SK-N-SH (cell line): Measurements from ENCODE around the gene PDIK1L. TPM values are rescaled to one million over a fixed set of nuclear protein-coding genes. Genes with fewer than 3 reads are reported as not detected.

Experiments
- CTCF ChIA-PET: fragments of 300-600, 350-600 bp; formaldehyde crosslinking; extraction: SDS; loops from one replicate; lab custom pipeline; 2021; lab: Yijun Ruan, JAX
- POLR2A ChIA-PET: fragments of 350-600 bp; sonication (Branson Sonifier 250); formaldehyde crosslinking; extraction: SDS; loops from one replicate; lab custom pipeline; 2020; ENCODE audit warnings: antibody characterized with exemption, inconsistent platforms; lab: Yijun Ruan, JAX
- DNase-seq: peaks from one replicate; pipeline ENCODE4 v3.0.0; 2012
- H2AFZ ChIP-seq: fragments of 200-600 bp; sonication (generic); 2 replicates; pipeline ENCODE4 v1.8.1; 2016; ENCODE audit warnings: antibody characterized with exemption, mild to moderate bottlenecking, low read depth
- H3F3A ChIP-seq: fragments of 200-600 bp; sonication (generic); replicated peaks from 2 replicates; pipeline ENCODE3; 2016; ENCODE audit warnings: antibody characterized with exemption, mild to moderate bottlenecking; ENCODE audit not compliant: insufficient read depth
- H3K27ac ChIP-seq, 2 experiments: fragments of 200-500 bp in 1 of 2; fragments of 200-600 bp in 1 of 2; sonication (Bioruptor generic) in 1 of 2; sonication (generic), shearing (Covaris generic) in 1 of 2; 2 replicates each; pipeline versions ENCODE4 v1.5.1 to v1.6.1; 2014 to 2016; ENCODE audit warnings: low read depth in 2 of 2, inconsistent platforms in 1 of 2, low read length in 1 of 2, mild to moderate bottlenecking in 1 of 2, mixed read lengths in 1 of 2
- H3K27me3 ChIP-seq: fragments of 200-600 bp; sonication (generic), shearing (Covaris generic); 2 replicates; pipeline ENCODE4 v1.6.1; 2016; ENCODE audit warnings: mixed run types; ENCODE audit not compliant: insufficient read depth
- H3K36me3 ChIP-seq, 2 experiments: fragments of 200-500 bp in 1 of 2; fragments of 200-600 bp in 1 of 2; sonication (Bioruptor generic) in 1 of 2; sonication (generic) in 1 of 2; replicated peaks in 1 of 2; 2 replicates each; pipeline versions ENCODE3 to v1.5.1; 2014 to 2016; ENCODE audit warnings: low read length in 1 of 2, mild to moderate bottlenecking in 1 of 2; ENCODE audit not compliant: insufficient read depth in 2 of 2, control insufficient read depth in 1 of 2
- H3K4me1 ChIP-seq, 2 experiments: fragments of 200-500 bp in 1 of 2; fragments of 200-600 bp in 1 of 2; sonication (Bioruptor generic) in 1 of 2; sonication (generic), shearing (Covaris generic) in 1 of 2; 2 replicates each; pipeline versions ENCODE4 v1.5.1 to v1.6.1; 2014 to 2016; ENCODE audit warnings: low read depth in 1 of 2, low read length in 1 of 2, mixed run types in 1 of 2; ENCODE audit not compliant: insufficient read depth in 2 of 2, control insufficient read depth in 1 of 2
- H3K4me2 ChIP-seq: fragments of 200-600 bp; sonication (generic), shearing (Covaris generic); 2 replicates; pipeline ENCODE4 v1.6.1; 2017; ENCODE audit warnings: mixed run types
- H3K4me3 ChIP-seq, 2 experiments: fragments of 200-500 bp in 1 of 2; fragments of 200-600 bp in 1 of 2; sonication (Bioruptor generic) in 1 of 2; sonication (generic), shearing (Covaris generic) in 1 of 2; 2 replicates each; pipeline versions ENCODE4 v1.5.1 to v1.8.1; 2014 to 2016; ENCODE audit warnings: low read depth in 2 of 2, inconsistent platforms in 1 of 2, low read length in 1 of 2, mild to moderate bottlenecking in 1 of 2, mixed read lengths in 1 of 2, moderate library complexity in 1 of 2
- H3K79me2 ChIP-seq: fragments of 200-600 bp; sonication (generic); 2 replicates; pipeline ENCODE4 v1.8.1; 2017; ENCODE audit warnings: mild to moderate bottlenecking; ENCODE audit not compliant: insufficient read depth
- H3K9ac ChIP-seq: fragments of 200-600 bp; sonication (generic); 2 replicates; pipeline ENCODE4 v1.6.1; 2017; ENCODE audit warnings: mixed run types
- H3K9me2 ChIP-seq: fragments of 200-600 bp; sonication (generic); 2 replicates; pipeline ENCODE4 v1.6.1; 2017; ENCODE audit warnings: mixed run types
- H3K9me3 ChIP-seq: fragments of 200-600 bp; sonication (generic); 2 replicates; pipeline ENCODE4 v1.6.1; 2017; ENCODE audit warnings: mixed run types, mild to moderate bottlenecking, moderate library complexity
- H4K20me1 ChIP-seq: fragments of 200-600 bp; sonication (generic); 2 replicates; pipeline ENCODE4 v1.6.1; 2017; ENCODE audit warnings: mild to moderate bottlenecking, mixed run types; ENCODE audit not compliant: insufficient read depth
- EZH2phosphoT487 ChIP-seq: fragments of 200-600 bp; sonication (generic); IDR thresholded peaks from 2 replicates; pipeline ENCODE4 v1.6.1; 2017; ENCODE audit warnings: low read depth, mixed run types, mild to moderate bottlenecking, antibody characterized with exemption, moderate library complexity, borderline replicate concordance
- GATA2 ChIP-seq: sonication (generic); formaldehyde crosslinking; IDR thresholded peaks from 2 replicates; pipeline ENCODE4 v1.5.0; 2020; ENCODE audit warnings: mild to moderate bottlenecking, missing genetic modification reagents
- IRF3 ChIP-seq: fragments of 150-350 bp; IDR thresholded peaks from 2 replicates; pipeline ENCODE4 v1.6.1; 2016; ENCODE audit warnings: mild to moderate bottlenecking, low read depth, low read length
- JUND ChIP-seq: IDR thresholded peaks from 2 replicates; pipeline ENCODE4 v1.4.0; 2012
- MEF2A ChIP-seq: IDR thresholded peaks from 2 replicates; pipeline ENCODE4 v1.4.0; 2012; ENCODE audit warnings: low read depth, borderline replicate concordance
- NFIC ChIP-seq: IDR thresholded peaks from 2 replicates; pipeline ENCODE4 v1.4.0; 2012; ENCODE audit warnings: borderline replicate concordance
- NRF1 ChIP-seq: IDR thresholded peaks from 2 replicates; pipeline ENCODE4 v1.6.1; 2012; ENCODE audit warnings: low read depth, mild to moderate bottlenecking, low read length
- PBX3 ChIP-seq: IDR thresholded peaks from 2 replicates; pipeline ENCODE4; 2012
- RAD21 ChIP-seq: IDR thresholded peaks from 2 replicates; pipeline ENCODE4 v1.6.1; 2012; ENCODE audit warnings: mild to moderate bottlenecking, low read length
- RCOR1 ChIP-seq: fragments of 150-350 bp; IDR thresholded peaks from 2 replicates; pipeline ENCODE4 v1.6.1; 2017; ENCODE audit warnings: antibody characterized with exemption, low read length
- REST ChIP-seq: IDR thresholded peaks from 2 replicates; pipeline ENCODE4 v1.6.1; 2012; ENCODE audit warnings: mild to moderate bottlenecking, low read depth, low read length, moderate library complexity
- TAF1 ChIP-seq: IDR thresholded peaks from 2 replicates; pipeline ENCODE4 v1.6.1; 2012; ENCODE audit warnings: low read depth, mild to moderate bottlenecking, low read length, moderate library complexity, borderline replicate concordance
- TCF12 ChIP-seq: IDR thresholded peaks from 2 replicates; pipeline ENCODE4 v1.4.0; 2012
- USF1 ChIP-seq: IDR thresholded peaks from 2 replicates; pipeline ENCODE4 v1.4.0; 2012; ENCODE audit warnings: low read depth, borderline replicate concordance
- USF2 ChIP-seq: fragments of 150-350 bp; IDR thresholded peaks from 2 replicates; pipeline ENCODE4 v1.6.1; 2017; ENCODE audit warnings: antibody characterized with exemption, low read length, low read depth, borderline replicate concordance
- YY1 ChIP-seq: IDR thresholded peaks from 2 replicates; pipeline ENCODE4 v1.4.0; 2012; ENCODE audit warnings: low read depth, mild to moderate bottlenecking
- WGBS: methylation state at CpG from one replicate; pipeline ENCODE4 v1.1.6; 2017; ENCODE audit warnings: low lambda C conversion rate; 5-methylcytosine and 5-hydroxymethylcytosine counted together
- polyA plus RNA-seq, 3 experiments: library from polyadenylated mRNA; depleted of rRNA; stranded (reverse); fragments of >200 nt; gene quantifications; 2 replicates each; pipeline ENCODE4 v1.2.3, GENCODE V29; 2012

PDIK1L gene
- polyA plus RNA-seq, 1 of the 3 experiments (the other 2 are of a cell fraction): 1.2 TPM

- Histone ChIP-seq H3K4me1 (peaks cover 0 to 12% of the 10 kb centered on the region in 2 experiments; a peak in 1 of 4 replicates), H3K9me3 (no peaks in the 10 kb centered on the region), H3K27ac (no peak overlapping the region), H4K20me1 (no peaks in the 10 kb centered on the region)
- CTCF ChIA-PET: interaction anchor here (1.0 to 1.5 kb wide), 4 partner anchors 11 to 58 kb away, joined by 3 to 5 read pairs (median 4); no protein-coding TSS in a partner anchor
- TF ChIP-seq USF1: no peak
- TF ChIP-seq USF2: no peak
- no peak for TF ChIP-seq TAF1
- TF ChIP-seq NFIC: no peak
- no peak for TF ChIP-seq TCF12
- no peak for TF ChIP-seq GATA2 (CRISPR knock-in tag)
- no peak for TF ChIP-seq NRF1
- TF ChIP-seq YY1: no peak
- TF ChIP-seq JUND: no peak
- TF ChIP-seq PBX3: no peak
- no peak for TF ChIP-seq MEF2A
- TF ChIP-seq EZH2phosphoT487: no peak
- TF ChIP-seq RCOR1: no peak
- TF ChIP-seq IRF3: no peak
- TF ChIP-seq REST: no peak
- no peak for TF ChIP-seq RAD21
- TF ChIP-seq, all 33 proteins: peak for 0
- no peaks in the 10 kb centered on the region for H3F3A ChIP-seq
- no peaks in the 10 kb centered on the region for H3K36me3 ChIP-seq
- H3K9me2 ChIP-seq: no peaks in the 10 kb centered on the region
- no peaks in the 10 kb centered on the region; the same call in 1 of the 2 replicates for H3K27me3 ChIP-seq
- H3K79me2 ChIP-seq: no peaks in the 10 kb centered on the region
- POLR2A ChIA-PET: no interaction called here
- DNase-seq: no peak
- no peak overlapping the region for H3K9ac ChIP-seq
- no peak overlapping the region for H2AFZ ChIP-seq
- H3K4me3 ChIP-seq: no peak overlapping the region
- H3K4me2 ChIP-seq: no peak overlapping the region
- WGBS: 55% methylated on average over 11 of the region's 11 CpGs
Observed at GRCh38 chr1:26094076-26094669, 17.5 kb upstream of the PDIK1L start.
